Skin of body (tissue), 2 donors: ENCODE measurements around the gene GRK5. TPM values are rescaled to one million over a fixed set of nuclear protein-coding genes. Genes with fewer than 3 reads are reported as not detected.
A peak's percentile ranks its signal among the peaks of the same experiment; 100 is the strongest.

Experiments used
- DNase-seq: peaks from one replicate; lab custom pipeline; 2025; lab: John Stamatoyannopoulos, UW
- total RNA-seq: library from RNA; depleted of rRNA; stranded (reverse); fragments of >200 nt; gene quantifications from one replicate; pipeline ENCODE4 v1.2.3, GENCODE V29; 2014

GRK5 gene
- total RNA-seq, 1 donor from 2014 or later, result 10.7 TPM

DNA sequence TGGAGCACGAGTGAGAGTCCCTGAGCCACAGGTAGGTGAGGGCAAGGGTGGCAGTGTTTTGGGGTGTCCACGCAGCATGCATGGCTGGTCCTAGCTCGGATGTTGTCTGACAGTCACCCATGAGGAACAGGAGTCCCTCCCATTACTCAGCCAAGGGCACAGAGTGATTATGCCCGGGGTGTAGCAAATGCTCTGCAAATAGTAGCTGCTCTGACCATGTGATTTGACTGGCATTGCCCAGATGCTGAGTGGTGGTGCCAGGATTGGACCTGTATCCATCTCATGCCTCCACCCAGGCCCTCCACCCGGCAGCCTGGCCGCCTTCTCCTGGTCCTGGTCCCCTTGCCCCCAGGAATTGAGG lies 150.8 kb downstream of the GRK5 start:
- no peak for DNase-seq

- DNase-seq, result no peak
Measured at GRCh38 chr10:119358567-119358966, 151.2 kb downstream of the GRK5 start.

GRCh38 chr10:119359025-119359424 lies 151.7 kb downstream of the GRK5 start:
- no peak for DNase-seq

DNA sequence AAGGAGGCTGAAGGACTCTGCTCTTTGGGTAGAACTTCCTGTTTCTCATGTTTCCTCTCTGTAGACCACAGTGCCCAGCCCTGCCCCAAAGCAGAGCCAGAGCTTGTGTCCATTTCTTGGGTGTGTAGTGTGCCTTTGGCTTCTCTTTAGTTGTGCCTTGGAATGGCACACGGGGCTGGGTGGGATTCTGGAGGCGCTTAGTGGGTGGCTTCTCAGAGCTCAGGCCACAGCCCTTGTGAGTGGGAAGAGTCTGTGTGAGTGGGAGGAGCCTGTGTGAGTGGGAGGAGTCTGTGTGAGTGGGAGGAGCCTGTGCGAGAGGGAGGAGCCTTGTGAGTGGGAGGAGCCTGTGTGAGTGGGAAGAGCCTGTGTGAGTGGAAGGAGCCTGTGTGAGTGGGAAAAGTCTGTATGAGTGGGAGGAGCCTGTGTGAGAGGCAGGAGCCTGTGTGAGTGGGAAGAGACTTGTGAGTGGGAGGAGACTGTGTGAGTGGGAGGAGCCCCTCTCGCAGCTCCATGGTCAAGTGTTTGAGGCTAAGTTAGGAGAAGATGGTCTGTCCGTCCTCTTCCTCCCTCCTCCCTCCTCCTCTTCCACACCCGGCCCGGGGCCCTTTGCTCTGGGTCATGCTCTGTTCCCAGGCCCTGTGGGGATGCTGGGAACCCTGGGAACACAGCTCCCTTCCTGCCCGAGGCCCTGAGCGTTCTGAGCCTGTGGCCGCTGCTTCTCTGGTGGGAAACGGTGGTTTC lies 153.0 kb downstream of the GRK5 start:
- DNase-seq, result no peak

GRCh38 chr10:119361037-119361436 lies 153.7 kb downstream of the GRK5 start:
- DNase-seq, result no peak

GRCh38 chr10:119362122-119362521 lies 154.8 kb downstream of the GRK5 start:
- DNase-seq, result no peak

DNA sequence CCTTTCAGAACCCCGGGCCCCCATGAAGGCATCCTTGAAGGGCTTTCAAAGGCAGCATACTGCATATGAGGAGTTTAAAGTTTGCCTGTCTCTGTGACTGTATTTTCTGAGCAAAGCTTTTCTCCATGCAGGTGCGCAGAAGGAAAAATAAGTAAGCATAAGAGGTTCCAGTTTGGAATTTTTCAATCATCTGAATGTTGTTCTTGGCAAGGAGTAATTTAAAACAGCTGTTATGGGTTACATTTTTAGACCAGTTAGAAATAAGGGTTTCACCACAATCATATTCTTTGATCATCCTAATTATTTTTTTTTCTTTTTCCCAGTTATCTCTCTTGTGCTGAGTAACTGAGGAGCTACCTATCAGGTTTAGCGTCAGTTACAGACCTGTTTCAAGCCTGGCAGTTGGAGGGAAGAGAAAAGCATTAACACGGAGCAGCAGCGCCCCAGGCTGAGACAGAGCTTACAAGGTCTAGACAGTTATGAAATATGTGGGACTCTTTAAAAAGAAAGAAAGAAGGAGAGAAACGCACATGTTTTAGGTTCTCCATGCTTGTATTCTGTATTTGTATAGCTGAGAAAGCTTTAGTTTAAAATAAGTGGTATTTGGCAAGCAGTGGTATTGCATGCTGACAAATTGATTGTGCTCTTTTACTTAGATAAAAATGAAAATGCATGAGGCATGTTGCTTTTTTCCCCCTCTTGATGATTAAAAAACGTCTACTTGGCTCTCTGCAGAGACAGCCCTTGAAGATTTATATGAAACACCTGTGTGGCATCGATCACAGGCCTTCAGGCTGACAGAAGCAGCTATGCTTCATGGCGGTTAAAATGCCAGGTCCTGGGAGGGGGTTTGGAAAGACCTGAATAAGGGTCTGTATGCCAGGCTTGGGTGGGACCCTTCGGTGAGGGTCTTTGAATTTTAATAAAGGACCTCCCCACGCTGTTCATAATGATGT lies 157.6 kb downstream of the GRK5 start:
- peak; percentile 92 for DNase-seq

- peak; percentile 68 for DNase-seq
Measured at GRCh38 chr10:119365773-119366599, 158.6 kb downstream of the GRK5 start.

GRCh38 chr10:119367841-119368549 lies 160.6 kb downstream of the GRK5 start:
- DNase-seq, result no peak

DNA sequence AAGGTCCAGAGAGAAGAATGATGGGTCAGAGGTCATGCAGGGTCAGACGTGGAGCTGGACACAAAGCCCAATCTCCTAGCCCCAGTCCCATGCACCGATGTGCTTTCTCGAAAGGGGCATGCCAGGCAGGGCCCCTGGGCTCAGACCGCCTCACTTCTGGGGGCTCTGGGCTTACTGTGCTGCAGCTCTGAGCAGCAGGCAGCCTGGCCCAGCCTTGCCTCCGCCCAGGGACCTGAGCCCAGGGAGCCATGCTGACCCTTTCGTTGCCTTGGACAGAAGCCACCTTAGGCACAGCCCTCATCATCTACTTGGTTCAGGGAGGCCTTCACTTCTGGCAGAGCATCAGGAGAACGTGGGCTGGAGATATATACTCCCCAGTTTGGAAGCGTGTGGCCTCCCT lies 161.2 kb downstream of the GRK5 start:
- no peak for DNase-seq

DNA sequence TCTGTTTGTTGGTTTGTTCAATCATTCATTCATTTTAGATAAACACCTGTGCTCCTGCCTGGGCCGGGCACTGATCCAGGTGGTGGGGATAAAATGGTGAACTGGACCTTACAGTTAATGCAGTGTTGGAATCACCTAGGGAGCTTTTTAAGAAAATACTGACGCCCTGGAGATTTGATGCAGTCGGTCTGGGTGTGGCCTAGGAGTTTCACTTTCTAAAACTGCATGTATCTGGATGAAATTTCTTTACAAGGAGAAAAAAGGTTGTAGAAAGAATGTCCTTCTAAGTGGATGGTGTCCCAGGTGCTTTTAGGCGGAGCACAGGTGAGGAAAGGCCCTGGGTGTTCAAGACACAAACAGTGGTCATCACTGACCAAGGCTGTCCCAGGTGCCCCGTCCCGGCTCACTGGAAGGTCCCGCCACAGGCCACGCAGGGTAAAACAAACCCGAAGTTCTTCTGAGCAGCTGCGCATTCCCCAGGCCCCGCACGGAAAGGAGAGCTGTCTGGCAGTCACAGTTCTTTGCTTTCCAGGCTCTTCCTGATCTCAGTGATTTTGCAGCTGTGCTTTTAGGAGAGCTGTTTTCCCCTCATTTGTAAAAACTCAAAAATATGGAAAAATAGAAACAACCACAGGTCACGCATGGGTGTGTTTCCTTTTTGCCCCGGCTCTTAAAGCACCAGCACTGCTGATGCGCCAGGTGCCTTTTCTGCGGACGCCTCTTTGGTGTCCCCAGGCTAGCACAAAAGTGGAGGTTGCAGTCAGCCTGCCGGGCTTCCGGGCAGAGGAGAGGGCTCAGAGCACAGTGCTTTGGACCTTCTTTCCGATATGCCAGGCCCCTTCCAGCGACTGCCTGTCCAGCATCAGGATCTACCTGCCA lies 161.9 kb downstream of the GRK5 start:
- DNase-seq, result peak; percentile 81

- peak; percentile 86 for DNase-seq
Measured at GRCh38 chr10:119370111-119370741, 162.9 kb downstream of the GRK5 start.

DNA sequence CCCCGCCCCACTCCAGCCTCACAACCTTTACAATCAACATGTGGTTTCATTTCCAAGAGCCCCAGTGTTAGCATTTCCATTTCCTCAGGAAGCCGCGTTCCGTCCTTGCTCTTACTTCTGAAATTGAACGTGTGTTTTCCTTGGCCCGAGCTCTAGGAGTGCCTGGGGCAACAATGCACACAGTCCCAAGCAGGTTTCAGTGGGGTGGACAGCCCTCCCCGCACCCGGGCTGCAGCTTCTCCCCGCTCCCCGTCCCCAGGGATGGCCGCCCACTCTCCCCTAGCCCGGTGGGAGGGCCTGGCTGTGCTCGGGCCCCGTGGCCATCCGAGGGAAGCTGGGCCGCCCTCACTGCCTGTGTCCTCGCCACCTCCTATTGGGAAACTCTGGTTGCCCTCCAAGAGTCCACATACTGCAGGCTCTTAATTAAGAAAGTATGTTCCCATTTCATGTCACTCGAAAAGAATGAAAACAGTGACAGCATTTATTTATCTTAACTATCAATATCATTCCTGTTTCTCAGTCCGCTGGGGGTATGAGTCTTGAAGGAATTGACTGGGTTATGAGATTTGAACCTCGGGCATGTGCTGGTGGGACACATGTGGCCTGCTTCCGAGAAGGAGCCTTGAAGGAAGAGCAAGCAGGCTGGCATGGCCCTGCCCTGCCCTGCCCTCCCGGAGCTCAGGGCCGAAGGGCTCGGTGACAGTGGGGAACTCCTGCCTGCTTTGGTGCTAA lies 163.8 kb downstream of the GRK5 start:
- DNase-seq, result peak; percentile 63

- DNase-seq, result no peak
Measured at GRCh38 chr10:119371704-119372663, 164.6 kb downstream of the GRK5 start.

GRCh38 chr10:119373294-119374102 lies 166.1 kb downstream of the GRK5 start:
- DNase-seq, result no peak

DNA sequence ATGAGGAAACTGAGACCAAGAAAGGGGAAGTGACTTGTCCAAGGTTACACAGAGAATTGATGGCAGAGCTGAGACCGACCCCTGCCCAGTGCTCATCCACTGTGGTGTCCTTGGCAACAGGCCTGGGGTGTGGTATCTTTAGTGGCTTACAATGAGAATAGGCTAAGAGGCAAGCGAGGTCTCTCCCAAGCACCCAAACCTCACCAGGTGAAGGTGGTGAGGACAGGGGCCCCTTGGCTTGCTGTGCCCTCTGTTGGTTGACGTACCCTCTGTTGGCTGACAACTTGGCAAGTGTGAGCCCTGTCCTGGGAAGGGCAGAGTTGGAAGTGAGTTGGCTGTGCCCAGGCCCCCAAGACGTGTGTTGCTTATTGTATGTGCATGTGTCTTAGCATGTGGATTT lies 166.9 kb downstream of the GRK5 start:
- no peak for DNase-seq
